ENCODE measurements around the gene FNIP1. TPM values are rescaled to one million over a fixed set of nuclear protein-coding genes. Genes with fewer than 3 reads are reported as not detected.
"Not testable (repeated sequence)": the region's sequence is repeated elsewhere in the genome, so short reads cannot be mapped to it uniquely, and the experiment has no call there.

FNIP1 gene
- total RNA-seq, 1 donor from 2014 or later, result 14.4 TPM

- DNase-seq (ENCODE audit: low read depth), result no peak
- no peak for TF ChIP-seq CTCF (conservative IDR thresholded peaks at IDR 0.05; ENCODE audit: low read depth, low read length)
Measured at GRCh38 chr5:131622633-131623032, 174.2 kb downstream of the FNIP1 start.

DNA sequence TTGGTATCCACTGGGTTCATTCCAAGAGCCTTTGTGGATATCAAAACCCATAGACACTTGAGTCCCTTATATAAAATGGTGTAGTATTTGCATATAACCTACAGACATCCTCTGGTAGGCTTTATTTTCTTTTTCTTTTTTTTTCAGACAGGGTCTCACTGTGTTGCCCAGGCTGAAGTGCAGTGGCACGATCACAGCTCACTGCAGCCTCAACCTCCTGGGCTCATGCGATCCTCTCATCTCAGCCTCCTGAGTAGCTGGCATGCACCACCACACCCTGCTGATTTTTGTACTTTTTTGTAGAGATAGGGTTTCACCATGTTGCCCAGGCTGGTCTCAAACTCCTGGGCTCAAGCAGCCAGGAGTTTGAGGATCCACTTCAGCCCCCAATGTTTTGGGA is 175.7 kb downstream of the FNIP1 start:
- H3K4me3 ChIP-seq (ENCODE audit: low read depth, low read length); DNase-seq (ENCODE audit: low read depth): not testable (repeated sequence)

More at GRCh38 chr5:131622633-131623032, 174.2 kb downstream of the FNIP1 start:
- H3K4me3 ChIP-seq (ENCODE audit: low read depth, low read length), result no peak overlapping the region

GRCh38 chr5:131619102-131619501 is 177.7 kb downstream of the FNIP1 start:
- TF ChIP-seq CTCF (conservative IDR thresholded peaks at IDR 0.05; ENCODE audit: low read depth, low read length), result no peak
- H3K4me3 ChIP-seq (ENCODE audit: low read depth, low read length), result no peak overlapping the region
- no peak for DNase-seq (ENCODE audit: low read depth)

- DNase-seq (ENCODE audit: low read depth), result no peak
- TF ChIP-seq CTCF (conservative IDR thresholded peaks at IDR 0.05; ENCODE audit: low read depth, low read length), result no peak
- H3K4me3 ChIP-seq (ENCODE audit: low read depth, low read length), result no peak overlapping the region
Measured at GRCh38 chr5:131617140-131617822, 179.5 kb downstream of the FNIP1 start.

DNA sequence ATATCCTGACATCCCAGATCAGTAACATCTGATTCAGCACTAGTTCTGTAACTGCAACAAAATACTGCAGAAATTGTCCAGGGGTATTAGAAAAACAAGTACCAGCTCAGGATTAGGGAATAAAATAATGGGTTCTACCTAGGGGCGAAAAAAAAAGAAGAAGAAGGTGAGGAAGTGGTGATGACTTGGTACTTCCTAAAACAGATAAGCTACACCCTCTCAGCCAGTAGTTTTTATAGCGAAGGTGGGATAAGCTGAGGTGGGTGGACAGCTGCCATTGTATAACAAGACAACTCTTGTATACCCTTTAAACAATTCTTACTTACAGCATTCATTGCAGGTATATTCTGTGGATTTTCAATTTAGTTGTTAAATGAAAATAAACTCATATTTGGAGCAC is 180.9 kb downstream of the FNIP1 start:
- no peak for TF ChIP-seq CTCF (conservative IDR thresholded peaks at IDR 0.05; ENCODE audit: low read depth, low read length)
- no peak overlapping the region for H3K4me3 ChIP-seq (ENCODE audit: low read depth, low read length)
- DNase-seq (ENCODE audit: low read depth), result no peak

- TF ChIP-seq CTCF (conservative IDR thresholded peaks at IDR 0.05; ENCODE audit: low read depth, low read length), result no peak
- H3K4me3 ChIP-seq (ENCODE audit: low read depth, low read length), result no peak overlapping the region
- DNase-seq (ENCODE audit: low read depth), result no peak
Measured at GRCh38 chr5:131613423-131613822, 183.4 kb downstream of the FNIP1 start.

- no peak for DNase-seq (ENCODE audit: low read depth)
Measured at GRCh38 chr5:131611064-131611381, 185.8 kb downstream of the FNIP1 start.

More at GRCh38 chr5:131611064-131611381, 185.8 kb downstream of the FNIP1 start:
- no peak overlapping the region for H3K4me3 ChIP-seq (ENCODE audit: low read depth, low read length)
- TF ChIP-seq CTCF (conservative IDR thresholded peaks at IDR 0.05; ENCODE audit: low read depth, low read length), result no peak
